Neural cell (in vitro differentiated cells): ENCODE data around the gene AXIN1.

Experiments used
- CTCF ChIP-seq: fragments of 450-650 bp; IDR thresholded peaks from 2 replicates; pipeline ENCODE4 v1.5.1; 2014; ENCODE audit warnings: antibody characterized with exemption, mild to moderate bottlenecking, moderate library complexity; ENCODE audit not compliant: poor library complexity, severe bottlenecking
- EP300 ChIP-seq: fragments of 450-650 bp; conservative IDR thresholded peaks from 2 replicates; pipeline ENCODE4 v1.6.1; 2014; ENCODE audit warnings: antibody characterized with exemption, mild to moderate bottlenecking, moderate library complexity; ENCODE audit not compliant: poor library complexity, severe bottlenecking
- EZH2 ChIP-seq: fragments of 200-600, 300-800 bp; shearing (Covaris generic), sonication (generic); IDR thresholded peaks from 2 replicates; pipeline ENCODE4 v1.6.1; 2014; ENCODE audit warnings: antibody characterized with exemption, low read length, borderline replicate concordance, mild to moderate bottlenecking; ENCODE audit not compliant: insufficient read depth, poor library complexity, severe bottlenecking
- MXI1 ChIP-seq: fragments of 450-650 bp; conservative IDR thresholded peaks from 2 replicates; pipeline ENCODE4 v1.6.1; 2014; ENCODE audit warnings: antibody characterized with exemption, mild to moderate bottlenecking; ENCODE audit not compliant: poor library complexity, severe bottlenecking
- POLR2AphosphoS5 ChIP-seq: IDR thresholded peaks from 2 replicates; pipeline ENCODE4 v1.6.1; 2012
- RAD21 ChIP-seq: fragments of 450-650 bp; conservative IDR thresholded peaks from 2 replicates; pipeline ENCODE4 v1.6.1; 2014; ENCODE audit warnings: antibody characterized with exemption, mild to moderate bottlenecking, moderate library complexity
- REST ChIP-seq: IDR thresholded peaks from 2 replicates; pipeline ENCODE4 v1.6.1; 2012; ENCODE audit warnings: borderline replicate concordance
- SMC3 ChIP-seq: fragments of 450-650 bp; conservative IDR thresholded peaks from 2 replicates; pipeline ENCODE4 v1.6.1; 2014; ENCODE audit warnings: antibody characterized with exemption, mild to moderate bottlenecking, moderate library complexity; ENCODE audit not compliant: poor library complexity

- TF ChIP-seq POLR2AphosphoS5 (peak; percentile 76), CTCF (peak; percentile 77), SMC3 (peak; percentile 75), REST (peak; percentile 57), EP300 (no peak), MXI1 (peak; percentile 87), EZH2 (no peak), RAD21 (peak; percentile 68)
Observed at GRCh38 chr16:401468-402348, 49.2 kb upstream of the AXIN1 start, which contains the start of gene DECR2.
